ENCODE measurements around the gene FGFBP2. TPM values are rescaled to one million over a fixed set of nuclear protein-coding genes. Genes with fewer than 3 reads are reported as not detected.

Gene FGFBP2
- total and polyA plus RNA-seq, 8 donors: 0.20 to 2.9 (median 0.69) TPM; not detected in 2

GRCh38 chr4:15928883-15929282, 34.1 kb downstream of the FGFBP2 start:
- Histone ChIP-seq H3K27ac (no peak overlapping the region), H3K36me3 (no peaks in the 10 kb centered on the region), H3K9me3 (no peaks in the 10 kb centered on the region), H3K4me1 (no peaks in the 10 kb centered on the region), H3K4me3 (no peak overlapping the region), H3K27me3 (peaks cover 3 to 10% of the 10 kb centered on the region in 2 donors)
- no peak for ATAC-seq
- TF ChIP-seq CTCF (IDR thresholded peaks at IDR 0.05): no peak
- intact Hi-C loops (cut with DNase I): no loop called here
- no peak for DNase-seq

GRCh38 chr4:15926486-15926885, 36.5 kb downstream of the FGFBP2 start:
- DNase-seq (no peak), ATAC-seq (no peak)
- no peak overlapping the region for H3K27ac ChIP-seq
- intact Hi-C loops (cut with DNase I): no loop called here
- no peaks in the 10 kb centered on the region for H3K36me3 ChIP-seq
- no peaks in the 10 kb centered on the region for H3K4me1 ChIP-seq
- H3K27me3 ChIP-seq: peaks cover 3 to 10% of the 10 kb centered on the region in 2 donors
- H3K9me3 ChIP-seq: no peaks in the 10 kb centered on the region
- no peak for TF ChIP-seq CTCF (IDR thresholded peaks at IDR 0.05)
- no peak overlapping the region for H3K4me3 ChIP-seq

- intact Hi-C loops (cut with DNase I): no loop called here
- no peak for TF ChIP-seq CTCF (IDR thresholded peaks at IDR 0.05)
- no peak overlapping the region for H3K27ac ChIP-seq
- H3K27me3 ChIP-seq: peaks cover 0 to 10% of the 10 kb centered on the region in 2 donors
- no peaks in the 10 kb centered on the region for H3K36me3 ChIP-seq
- H3K4me3 ChIP-seq: no peak overlapping the region
- H3K9me3 ChIP-seq: no peaks in the 10 kb centered on the region
- DNase-seq: no peak
- no peaks in the 10 kb centered on the region for H3K4me1 ChIP-seq
- no peak for ATAC-seq
These were observed 37.1 kb downstream of the FGFBP2 start for GRCh38 chr4:15925830-15926229.

- intact Hi-C loops (cut with DNase I): no loop called here
- H3K9me3 ChIP-seq: no peaks in the 10 kb centered on the region
- no peaks in the 10 kb centered on the region for H3K36me3 ChIP-seq
- no peak for TF ChIP-seq CTCF (IDR thresholded peaks at IDR 0.05)
- no peak overlapping the region for H3K4me3 ChIP-seq
- DNase-seq (no peak), ATAC-seq (no peak)
- no peak overlapping the region for H3K27ac ChIP-seq
- no peaks in the 10 kb centered on the region for H3K4me1 ChIP-seq
- H3K27me3 ChIP-seq: peaks cover 0 to 5% of the 10 kb centered on the region in 2 donors
These were observed 41.4 kb downstream of the FGFBP2 start for GRCh38 chr4:15921592-15921932.

GRCh38 chr4:15920723-15921591, 42.0 kb downstream of the FGFBP2 start:
- Histone ChIP-seq H3K36me3 (no peaks in the 10 kb centered on the region), H3K27me3 (peaks cover 0 to 5% of the 10 kb centered on the region in 2 donors), H3K4me3 (no peak overlapping the region), H3K9me3 (no peaks in the 10 kb centered on the region), H3K4me1 (no peaks in the 10 kb centered on the region), H3K27ac (peak overlapping the region in 1 of 2 donors; percentile 50)
- peak in 2 of 4 donors; percentile 70 to 84 for DNase-seq
- TF ChIP-seq CTCF (IDR thresholded peaks at IDR 0.05): no peak
- intact Hi-C loops (cut with DNase I): no loop called here
- peak; percentile 80 for ATAC-seq

All from left lung (tissue), 10 donors.